Fibroblast of gingiva (primary cell): Measurements from ENCODE around the gene TMX4.
"Not testable (repeated sequence)": the region's sequence is repeated elsewhere in the genome, so short reads cannot be mapped to it uniquely, and the experiment has no call there.

Experiments used
- DNase-seq: peaks from one replicate; pipeline ENCODE4 v3.0.0-alpha.2; 2011; ENCODE audit warnings: low read depth

Gene TMX4

GRCh38 chr20:8019246-8019997 lies at the start of gene TMX4:
TMX4 (minus strand) TSS chr20:8019761; CDS start chr20:8019613, 148 bp downstream.
- DNase-seq: peak; percentile 98

- no peak for DNase-seq
Measured at GRCh38 chr20:8067082-8067481, 47.5 kb upstream of the TMX4 start.

- no peak for DNase-seq
Measured at GRCh38 chr20:8066662-8067061, 47.1 kb upstream of the TMX4 start.

GRCh38 chr20:8065691-8066090 lies 46.1 kb upstream of the TMX4 start:
- no peak for DNase-seq

GRCh38 chr20:8062756-8063155 lies 43.2 kb upstream of the TMX4 start:
- DNase-seq: peak; percentile 28

GRCh38 chr20:8061861-8062518 lies 42.4 kb upstream of the TMX4 start:
- no peak for DNase-seq

GRCh38 chr20:8060977-8061376 lies 41.4 kb upstream of the TMX4 start:
- DNase-seq: no peak

GRCh38 chr20:8057871-8058270 lies 38.3 kb upstream of the TMX4 start:
- DNase-seq: no peak

GRCh38 chr20:8055096-8055495 lies 35.5 kb upstream of the TMX4 start:
- DNase-seq: no peak

GRCh38 chr20:8050157-8050837 lies 30.7 kb upstream of the TMX4 start:
- DNase-seq: no peak

GRCh38 chr20:8049310-8049709 lies 29.7 kb upstream of the TMX4 start:
- DNase-seq: peak; percentile 3

- no peak for DNase-seq
Measured at GRCh38 chr20:8045946-8046345, 26.4 kb upstream of the TMX4 start.

GRCh38 chr20:8043687-8044282 lies 24.2 kb upstream of the TMX4 start:
- DNase-seq: peak; percentile 37

- DNase-seq: no peak
Measured at GRCh38 chr20:8039042-8039441, 19.5 kb upstream of the TMX4 start.

- DNase-seq: no peak
Measured at GRCh38 chr20:8036771-8037170, 17.2 kb upstream of the TMX4 start.

GRCh38 chr20:8033151-8033841 lies 13.7 kb upstream of the TMX4 start:
- DNase-seq: no peak

- no peak for DNase-seq
Measured at GRCh38 chr20:8032499-8032898, 12.9 kb upstream of the TMX4 start.

GRCh38 chr20:8031539-8031938 lies 12.0 kb upstream of the TMX4 start:
- DNase-seq: not testable (repeated sequence)

GRCh38 chr20:8021541-8022269 lies 2.1 kb upstream of the TMX4 start:
- DNase-seq: no peak

- no peak for DNase-seq
Measured at GRCh38 chr20:8020314-8021079, 936 bp upstream of the TMX4 start.

GRCh38 chr20:8019998-8020247 lies 362 bp upstream of the TMX4 start:
- DNase-seq: no peak
